Neural cell (in vitro differentiated cells): ENCODE results near the gene ITPA. TPM values are rescaled to one million over a fixed set of nuclear protein-coding genes. Genes with fewer than 3 reads are reported as not detected.

Experiments
- H2AFZ ChIP-seq: fragments of 200-600, 300-800 bp; sonication (generic), shearing (Covaris generic); 2 replicates; pipeline ENCODE4 v1.6.0; 2014; ENCODE audit warnings: low read depth, mild to moderate bottlenecking, antibody characterized with exemption, low read length, moderate library complexity
- H3F3A ChIP-seq: fragments of 200-600 bp; shearing (Covaris generic); 2 replicates; pipeline ENCODE4 v1.6.1; 2016; ENCODE audit warnings: mild to moderate bottlenecking, moderate library complexity, mixed read lengths, antibody characterized with exemption, low read length; ENCODE audit not compliant: insufficient read depth, poor library complexity, severe bottlenecking
- H3K27ac ChIP-seq: fragments of 200-600, 300-800 bp; sonication (generic), shearing (Covaris generic); 2 replicates; pipeline ENCODE4 v1.5.1; 2014; ENCODE audit warnings: mild to moderate bottlenecking, low read length, moderate library complexity
- H3K27me3 ChIP-seq: fragments of 300-800, 200-600 bp; sonication (generic), shearing (Covaris generic); 2 replicates; pipeline ENCODE4 v1.6.0; 2014; ENCODE audit warnings: mild to moderate bottlenecking, low read depth, low read length, moderate library complexity; ENCODE audit not compliant: insufficient read depth
- H3K36me3 ChIP-seq: fragments of 300-800, 200-600 bp; sonication (generic), shearing (Covaris generic); 2 replicates; pipeline ENCODE4 v1.5.1; 2014; ENCODE audit warnings: mild to moderate bottlenecking, antibody characterized with exemption, low read length, moderate library complexity; ENCODE audit not compliant: insufficient read depth
- H3K4me2 ChIP-seq: fragments of 300-800, 200-600 bp; sonication (generic), shearing (Covaris generic); 2 replicates; pipeline ENCODE4 v1.6.0; 2014; ENCODE audit warnings: mild to moderate bottlenecking, low read length
- H3K4me3 ChIP-seq: fragments of 300-800, 200-600 bp; sonication (generic), shearing (Covaris generic); 2 replicates; pipeline ENCODE4 v1.5.1; 2014; ENCODE audit warnings: mild to moderate bottlenecking, low read length, moderate library complexity
- H3K79me2 ChIP-seq: fragments of 200-600 bp; shearing (Covaris generic); replicated peaks from 2 replicates; pipeline ENCODE4 v1.6.0; 2014; ENCODE audit warnings: mild to moderate bottlenecking, low read length, moderate library complexity; ENCODE audit not compliant: insufficient read depth
- H3K9ac ChIP-seq: fragments of 300-800, 200-600 bp; sonication (generic), shearing (Covaris generic); 2 replicates; pipeline ENCODE4 v1.6.1; 2016; ENCODE audit warnings: mild to moderate bottlenecking, low read length, mixed read lengths
- H3K9me2 ChIP-seq: fragments of 200-600 bp; shearing (Covaris generic); 2 replicates; pipeline ENCODE4 v1.6.1; 2016; ENCODE audit warnings: mild to moderate bottlenecking, low read length, mixed read lengths; ENCODE audit not compliant: insufficient read depth
- H3K9me3 ChIP-seq: fragments of 200-600, 300-800 bp; sonication (generic), shearing (Covaris generic); 2 replicates; pipeline ENCODE4 v1.6.1; 2016; ENCODE audit warnings: mild to moderate bottlenecking, mixed run types, low read length, moderate library complexity, mixed read lengths
- H4K20me1 ChIP-seq: fragments of 200-600 bp; shearing (Covaris generic); 2 replicates; pipeline ENCODE4 v1.6.1; 2016; ENCODE audit warnings: mild to moderate bottlenecking, mixed run types; ENCODE audit not compliant: insufficient read depth
- EP300 ChIP-seq: fragments of 450-650 bp; conservative IDR thresholded peaks from 2 replicates; pipeline ENCODE4 v1.6.1; 2014; ENCODE audit warnings: antibody characterized with exemption, mild to moderate bottlenecking, moderate library complexity; ENCODE audit not compliant: poor library complexity, severe bottlenecking
- EZH2 ChIP-seq: fragments of 200-600, 300-800 bp; shearing (Covaris generic), sonication (generic); IDR thresholded peaks from 2 replicates; pipeline ENCODE4 v1.6.1; 2014; ENCODE audit warnings: antibody characterized with exemption, low read length, borderline replicate concordance, mild to moderate bottlenecking; ENCODE audit not compliant: insufficient read depth, poor library complexity, severe bottlenecking
- MXI1 ChIP-seq: fragments of 450-650 bp; conservative IDR thresholded peaks from 2 replicates; pipeline ENCODE4 v1.6.1; 2014; ENCODE audit warnings: antibody characterized with exemption, mild to moderate bottlenecking; ENCODE audit not compliant: poor library complexity, severe bottlenecking
- POLR2AphosphoS5 ChIP-seq: IDR thresholded peaks from 2 replicates; pipeline ENCODE4 v1.6.1; 2012
- RAD21 ChIP-seq: fragments of 450-650 bp; conservative IDR thresholded peaks from 2 replicates; pipeline ENCODE4 v1.6.1; 2014; ENCODE audit warnings: antibody characterized with exemption, mild to moderate bottlenecking, moderate library complexity
- SMC3 ChIP-seq: fragments of 450-650 bp; conservative IDR thresholded peaks from 2 replicates; pipeline ENCODE4 v1.6.1; 2014; ENCODE audit warnings: antibody characterized with exemption, mild to moderate bottlenecking, moderate library complexity; ENCODE audit not compliant: poor library complexity
- TAF1 ChIP-seq: IDR thresholded peaks from 2 replicates; pipeline ENCODE4 v1.6.1; 2012; ENCODE audit warnings: low read depth
- polyA plus RNA-seq: library from polyadenylated mRNA; depleted of rRNA; stranded (reverse); fragments of >200 nt; gene quantifications from 2 replicates; pipeline ENCODE4 v1.2.3, GENCODE V29; 2014
- TF ChIP-seq, protein P1 (sequence below): IDR thresholded peaks from 2 replicates; pipeline ENCODE4 v1.6.1; 2012; ENCODE audit warnings: borderline replicate concordance
- TF ChIP-seq, protein P2 (sequence below): fragments of 450-650 bp; IDR thresholded peaks from 2 replicates; pipeline ENCODE4 v1.5.1; 2014; ENCODE audit warnings: antibody characterized with exemption, mild to moderate bottlenecking, moderate library complexity; ENCODE audit not compliant: poor library complexity, severe bottlenecking

Gene ITPA
- polyA plus RNA-seq, 1 donor from 2014 or later, result 87.1 TPM

DNA sequence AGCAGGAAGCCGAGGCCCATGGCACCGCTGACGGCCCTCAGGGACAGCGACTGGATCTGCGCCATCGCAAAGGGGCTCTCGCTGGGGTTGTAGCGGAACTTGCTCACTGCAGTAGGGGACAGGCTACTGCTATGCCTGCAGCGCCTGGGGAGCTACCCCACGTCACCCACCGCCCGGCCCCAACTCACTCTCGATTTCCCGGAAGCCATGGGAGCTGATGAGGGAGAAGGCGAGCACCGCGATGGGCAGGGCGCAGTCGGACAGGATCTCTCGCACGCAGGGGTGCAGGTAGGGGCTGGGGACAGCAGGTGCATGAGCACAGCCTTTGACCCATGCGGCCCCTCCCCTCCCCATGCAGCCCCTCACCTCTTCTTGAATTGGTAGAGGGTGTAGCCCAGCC, 19.9 kb downstream of the ITPA start:
- no peaks in the 10 kb centered on the region for H3K27me3 ChIP-seq
- H3K4me3 ChIP-seq, result no peak overlapping the region
- H3K36me3 ChIP-seq, result no peaks in the 10 kb centered on the region
- H4K20me1 ChIP-seq, result no peaks in the 10 kb centered on the region
- no peak overlapping the region for H3K4me2 ChIP-seq
- no peaks in the 10 kb centered on the region for H3F3A ChIP-seq
- H3K9me3 ChIP-seq, result no peaks in the 10 kb centered on the region
- H3K79me2 ChIP-seq, result no peaks in the 10 kb centered on the region
- H3K27ac ChIP-seq, result no peak overlapping the region
- H2AFZ ChIP-seq, result no peak overlapping the region
- no peak overlapping the region for H3K9ac ChIP-seq
- no peaks in the 10 kb centered on the region for H3K9me2 ChIP-seq
- no peak for TF ChIP-seq SMC3
- TF ChIP-seq POLR2AphosphoS5, result no peak
- TF ChIP-seq MXI1, result no peak
- TF ChIP-seq RAD21, result no peak
- TF ChIP-seq EP300, result no peak
- TF ChIP-seq TAF1, result no peak
- TF ChIP-seq, protein P1, sequence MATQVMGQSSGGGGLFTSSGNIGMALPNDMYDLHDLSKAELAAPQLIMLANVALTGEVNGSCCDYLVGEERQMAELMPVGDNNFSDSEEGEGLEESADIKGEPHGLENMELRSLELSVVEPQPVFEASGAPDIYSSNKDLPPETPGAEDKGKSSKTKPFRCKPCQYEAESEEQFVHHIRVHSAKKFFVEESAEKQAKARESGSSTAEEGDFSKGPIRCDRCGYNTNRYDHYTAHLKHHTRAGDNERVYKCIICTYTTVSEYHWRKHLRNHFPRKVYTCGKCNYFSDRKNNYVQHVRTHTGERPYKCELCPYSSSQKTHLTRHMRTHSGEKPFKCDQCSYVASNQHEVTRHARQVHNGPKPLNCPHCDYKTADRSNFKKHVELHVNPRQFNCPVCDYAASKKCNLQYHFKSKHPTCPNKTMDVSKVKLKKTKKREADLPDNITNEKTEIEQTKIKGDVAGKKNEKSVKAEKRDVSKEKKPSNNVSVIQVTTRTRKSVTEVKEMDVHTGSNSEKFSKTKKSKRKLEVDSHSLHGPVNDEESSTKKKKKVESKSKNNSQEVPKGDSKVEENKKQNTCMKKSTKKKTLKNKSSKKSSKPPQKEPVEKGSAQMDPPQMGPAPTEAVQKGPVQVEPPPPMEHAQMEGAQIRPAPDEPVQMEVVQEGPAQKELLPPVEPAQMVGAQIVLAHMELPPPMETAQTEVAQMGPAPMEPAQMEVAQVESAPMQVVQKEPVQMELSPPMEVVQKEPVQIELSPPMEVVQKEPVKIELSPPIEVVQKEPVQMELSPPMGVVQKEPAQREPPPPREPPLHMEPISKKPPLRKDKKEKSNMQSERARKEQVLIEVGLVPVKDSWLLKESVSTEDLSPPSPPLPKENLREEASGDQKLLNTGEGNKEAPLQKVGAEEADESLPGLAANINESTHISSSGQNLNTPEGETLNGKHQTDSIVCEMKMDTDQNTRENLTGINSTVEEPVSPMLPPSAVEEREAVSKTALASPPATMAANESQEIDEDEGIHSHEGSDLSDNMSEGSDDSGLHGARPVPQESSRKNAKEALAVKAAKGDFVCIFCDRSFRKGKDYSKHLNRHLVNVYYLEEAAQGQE, result no peak
- TF ChIP-seq, protein P2, sequence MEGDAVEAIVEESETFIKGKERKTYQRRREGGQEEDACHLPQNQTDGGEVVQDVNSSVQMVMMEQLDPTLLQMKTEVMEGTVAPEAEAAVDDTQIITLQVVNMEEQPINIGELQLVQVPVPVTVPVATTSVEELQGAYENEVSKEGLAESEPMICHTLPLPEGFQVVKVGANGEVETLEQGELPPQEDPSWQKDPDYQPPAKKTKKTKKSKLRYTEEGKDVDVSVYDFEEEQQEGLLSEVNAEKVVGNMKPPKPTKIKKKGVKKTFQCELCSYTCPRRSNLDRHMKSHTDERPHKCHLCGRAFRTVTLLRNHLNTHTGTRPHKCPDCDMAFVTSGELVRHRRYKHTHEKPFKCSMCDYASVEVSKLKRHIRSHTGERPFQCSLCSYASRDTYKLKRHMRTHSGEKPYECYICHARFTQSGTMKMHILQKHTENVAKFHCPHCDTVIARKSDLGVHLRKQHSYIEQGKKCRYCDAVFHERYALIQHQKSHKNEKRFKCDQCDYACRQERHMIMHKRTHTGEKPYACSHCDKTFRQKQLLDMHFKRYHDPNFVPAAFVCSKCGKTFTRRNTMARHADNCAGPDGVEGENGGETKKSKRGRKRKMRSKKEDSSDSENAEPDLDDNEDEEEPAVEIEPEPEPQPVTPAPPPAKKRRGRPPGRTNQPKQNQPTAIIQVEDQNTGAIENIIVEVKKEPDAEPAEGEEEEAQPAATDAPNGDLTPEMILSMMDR, result no peak
- TF ChIP-seq EZH2, result no peak

DNA sequence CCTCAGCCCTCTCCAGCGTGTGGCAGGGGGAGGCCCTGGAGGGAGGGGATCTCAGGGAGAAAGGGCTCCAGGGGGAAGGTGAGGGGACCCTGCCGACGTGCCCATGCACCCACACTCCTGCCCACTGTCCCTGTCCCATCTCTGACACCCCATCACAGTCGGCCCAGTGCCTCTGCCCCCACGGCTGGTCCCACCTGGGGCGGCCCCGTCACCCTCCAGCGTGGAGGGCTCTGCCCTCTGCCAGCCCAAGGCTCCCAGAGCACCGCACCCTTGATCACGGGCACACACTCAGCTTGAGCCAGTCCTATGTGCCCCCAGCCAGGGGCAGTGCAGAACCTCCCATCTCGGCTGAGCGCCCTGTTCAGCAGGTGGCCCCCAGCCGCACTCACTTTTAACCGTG, 20.5 kb downstream of the ITPA start:
- H3K36me3 ChIP-seq, result no peaks in the 10 kb centered on the region
- H3K9ac ChIP-seq, result no peak overlapping the region
- H3K4me2 ChIP-seq, result no peak overlapping the region
- H3K4me3 ChIP-seq, result no peak overlapping the region
- H3K27me3 ChIP-seq, result no peaks in the 10 kb centered on the region
- H2AFZ ChIP-seq, result no peak overlapping the region
- TF ChIP-seq, protein P1, result no peak
- no peak for TF ChIP-seq POLR2AphosphoS5
- TF ChIP-seq RAD21, result no peak
- no peak for TF ChIP-seq EZH2
- TF ChIP-seq SMC3, result no peak
- no peak for TF ChIP-seq TAF1
- TF ChIP-seq, protein P2, result no peak
- no peak for TF ChIP-seq EP300
- TF ChIP-seq MXI1, result no peak
- H3F3A ChIP-seq, result no peaks in the 10 kb centered on the region
- no peaks in the 10 kb centered on the region for H3K9me2 ChIP-seq
- no peaks in the 10 kb centered on the region for H3K79me2 ChIP-seq
- H3K9me3 ChIP-seq, result no peaks in the 10 kb centered on the region
- H4K20me1 ChIP-seq, result no peaks in the 10 kb centered on the region
- no peak overlapping the region for H3K27ac ChIP-seq
